Activated T-cell treated with anti-CD3 and anti-CD28 coated beads for 48 hours (primary cell): Measurements from ENCODE around the gene MYH14.

ENCODE experiments used
- DNase-seq: peaks from one replicate; pipeline ENCODE4 v3.0.0-alpha.2; 2020; ENCODE audit warnings: low read depth

MYH14 gene

DNA sequence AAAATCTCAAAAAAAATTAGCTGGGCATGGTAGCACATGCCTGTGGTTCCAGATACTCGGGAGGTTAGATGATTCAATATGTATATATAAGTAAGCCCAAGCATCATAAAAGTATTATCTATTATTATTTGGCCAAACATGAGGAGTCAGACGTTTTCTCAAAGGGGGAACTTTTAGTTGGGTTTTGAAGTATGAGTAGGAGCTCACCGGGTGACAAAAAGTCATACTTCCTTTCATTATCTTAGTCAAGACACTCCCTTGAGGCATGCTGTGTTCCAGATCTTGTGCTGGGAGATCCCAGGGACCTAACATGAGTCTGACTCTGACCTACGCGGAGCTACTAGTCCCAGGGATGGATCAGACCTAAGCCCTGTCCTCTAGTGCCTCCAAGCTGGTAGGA is 8.2 kb upstream of the MYH14 start:
- no peak for DNase-seq

DNA sequence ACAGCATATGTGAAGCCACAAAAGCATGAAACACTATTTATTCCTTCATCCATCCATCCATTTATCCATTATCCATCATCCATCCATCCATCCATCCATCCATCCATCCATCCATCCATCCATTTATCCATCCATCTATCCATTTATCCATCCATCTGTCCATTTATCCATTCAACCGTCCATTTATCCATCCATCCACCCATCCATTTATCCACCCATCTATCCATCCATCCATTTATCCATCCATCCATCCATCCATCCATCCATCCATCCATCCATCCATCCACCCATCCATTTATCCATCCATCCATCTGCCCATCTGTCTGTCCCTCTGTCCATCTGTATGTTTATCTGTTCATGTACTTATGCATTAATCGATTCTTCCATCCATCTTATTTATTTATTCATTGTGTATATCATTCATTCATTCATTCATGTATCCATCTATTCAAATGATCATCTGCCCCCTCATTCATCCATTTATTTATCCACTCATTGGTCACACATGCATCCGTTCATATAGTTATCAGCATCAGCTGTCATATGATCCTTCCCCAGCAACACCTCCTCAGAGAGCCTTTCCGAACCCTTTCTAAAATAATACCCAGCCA is 7.0 kb upstream of the MYH14 start:
- no peak for DNase-seq

- no peak for DNase-seq
Measured at GRCh38 chr19:50197348-50197747, 6.1 kb upstream of the MYH14 start.

- DNase-seq: no peak
Measured at GRCh38 chr19:50198431-50199258, 4.8 kb upstream of the MYH14 start.

- DNase-seq: no peak
Measured at GRCh38 chr19:50199259-50199555, 4.2 kb upstream of the MYH14 start.

DNA sequence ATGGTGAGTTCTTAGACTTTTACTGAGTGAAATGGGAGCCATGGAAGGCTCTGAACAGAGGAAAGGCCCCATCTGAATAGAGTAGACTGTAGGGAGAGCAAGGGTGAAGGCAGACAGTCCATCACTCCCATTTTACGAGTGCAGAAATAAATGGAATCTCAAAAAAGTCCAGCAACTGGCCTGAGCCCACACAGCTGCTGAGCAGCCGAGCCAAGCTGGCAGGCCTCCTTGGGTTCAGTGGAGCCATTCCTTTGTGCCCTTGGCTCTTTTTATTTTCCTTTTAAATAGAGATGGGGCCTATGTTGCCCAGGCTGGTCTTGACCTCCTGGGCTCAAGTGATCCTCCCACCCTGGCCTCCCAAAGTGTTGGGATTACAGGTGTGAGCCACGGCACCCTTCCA is 1.0 kb upstream of the MYH14 start:
- DNase-seq: no peak

DNA sequence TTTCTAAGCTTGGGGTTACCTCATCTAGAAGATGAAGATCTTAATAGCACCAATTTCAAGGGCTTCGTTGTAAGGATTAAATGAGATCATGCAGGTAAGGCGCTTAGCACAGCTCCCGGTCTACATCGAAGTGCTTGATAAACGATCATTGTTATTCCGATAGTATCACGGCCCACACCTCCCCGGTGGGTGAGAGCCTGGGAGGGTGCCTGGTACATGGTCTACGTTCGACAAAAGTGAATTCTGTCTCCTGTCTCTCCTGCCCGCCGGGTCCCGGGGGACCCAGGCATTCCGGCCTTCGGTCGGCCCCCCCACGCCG is 501 bp upstream of the MYH14 start:
- no peak for DNase-seq

GRCh38 chr19:50204081-50204428 is 633 bp downstream of the MYH14 start:
- DNase-seq: no peak

DNA sequence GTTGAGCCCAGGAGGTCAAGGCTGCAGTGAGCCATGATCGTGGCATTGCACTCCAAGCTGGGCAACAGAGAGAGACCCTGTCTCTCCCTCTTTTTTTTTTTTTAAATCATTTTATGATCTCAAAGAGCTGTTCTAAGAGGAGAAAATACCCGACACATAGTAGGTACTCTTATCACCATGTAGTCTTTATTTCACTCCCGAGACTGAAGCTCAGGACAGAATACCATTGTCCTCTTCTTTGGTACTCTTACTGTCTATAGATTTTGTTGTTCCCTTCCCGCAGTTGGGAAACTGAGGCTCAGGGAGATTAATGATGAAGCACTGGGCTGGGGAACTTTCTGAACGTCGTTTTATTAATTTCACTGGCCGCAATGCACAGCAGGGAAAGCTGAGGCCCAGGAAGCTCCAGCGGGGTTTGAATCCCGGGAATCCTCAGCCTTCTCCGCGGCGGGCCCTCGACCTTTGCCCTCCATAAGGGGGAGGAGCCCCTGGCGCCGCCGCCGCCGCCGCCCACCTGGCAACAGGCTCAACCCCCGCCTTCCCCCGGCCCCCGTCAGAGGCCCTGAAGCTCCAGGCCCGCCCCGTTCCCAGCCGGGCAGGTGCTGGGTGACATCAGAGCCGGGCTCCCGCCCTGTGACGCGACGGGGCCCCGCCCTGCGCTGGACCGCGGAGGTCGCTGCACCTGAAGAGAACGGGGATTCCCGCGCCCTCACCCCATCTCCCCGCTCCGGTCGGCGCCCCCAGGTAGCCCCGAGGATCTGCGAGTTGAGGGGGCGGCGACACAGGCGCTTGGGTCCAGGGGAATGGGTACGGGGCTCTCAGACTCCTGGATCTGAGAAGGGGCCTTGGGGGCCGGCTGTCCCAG is 1.6 kb downstream of the MYH14 start:
- DNase-seq: no peak

DNA sequence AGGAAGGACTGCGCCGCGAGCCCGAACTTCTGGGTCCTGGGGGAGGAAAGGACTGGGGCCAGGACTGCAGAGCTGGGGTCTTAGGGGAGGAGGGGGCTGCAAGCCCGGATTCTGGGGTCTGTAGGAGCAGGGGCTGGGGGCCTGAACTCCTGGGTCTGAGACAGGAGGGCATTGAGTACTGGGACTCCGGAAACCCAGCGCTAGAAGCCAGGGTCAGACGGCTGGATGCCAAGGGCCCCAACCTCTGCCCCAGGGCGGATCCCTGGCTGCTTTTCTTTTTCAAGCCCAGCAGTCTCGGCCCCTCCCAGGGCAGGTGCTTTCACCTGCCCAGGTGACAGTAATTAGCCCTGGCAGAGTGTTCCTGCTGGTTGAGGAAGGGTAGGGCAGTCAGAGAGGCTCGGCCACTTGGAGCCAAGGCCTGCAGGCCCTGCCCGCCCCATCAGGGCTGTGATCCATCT is 2.3 kb downstream of the MYH14 start:
- no peak for DNase-seq

- no peak for DNase-seq
Measured at GRCh38 chr19:50206191-50206590, 2.8 kb downstream of the MYH14 start.

- DNase-seq: no peak
Measured at GRCh38 chr19:50207730-50208129, 4.3 kb downstream of the MYH14 start.

DNA sequence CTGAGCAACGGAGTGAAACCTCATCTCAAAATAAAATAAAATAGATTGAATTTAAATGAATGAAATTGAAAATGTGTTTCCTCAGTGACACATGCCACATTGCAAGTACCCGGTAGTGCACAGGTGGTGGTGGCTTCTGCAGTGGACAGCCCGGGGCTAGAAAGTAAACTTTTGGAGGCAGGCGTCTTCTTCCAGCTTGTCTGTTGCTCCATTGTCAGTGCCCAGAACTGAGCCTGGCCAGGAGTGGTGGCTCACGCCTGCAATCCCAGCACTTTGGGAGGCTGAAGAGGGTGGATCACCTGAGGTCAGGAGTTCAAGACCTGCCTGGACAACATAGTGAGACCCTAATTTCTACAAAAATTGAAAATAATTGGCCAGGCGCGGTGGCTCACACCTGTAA is 5.7 kb downstream of the MYH14 start:
- DNase-seq: no peak

DNA sequence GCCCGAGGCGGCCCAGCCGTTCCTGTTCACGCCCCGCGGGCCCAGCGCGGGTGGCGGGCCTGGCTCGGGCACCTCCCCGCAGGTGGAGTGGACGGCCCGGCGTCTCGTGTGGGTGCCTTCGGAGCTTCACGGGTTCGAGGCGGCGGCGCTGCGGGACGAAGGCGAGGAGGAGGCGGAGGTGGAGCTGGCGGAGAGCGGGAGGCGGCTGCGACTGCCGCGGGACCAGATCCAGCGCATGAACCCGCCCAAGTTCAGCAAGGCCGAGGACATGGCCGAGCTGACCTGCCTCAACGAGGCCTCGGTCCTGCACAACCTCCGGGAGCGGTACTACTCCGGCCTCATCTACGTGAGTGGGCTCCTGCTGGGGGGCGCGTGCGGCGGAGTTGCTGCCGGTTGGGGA is 7.0 kb downstream of the MYH14 start:
- no peak for DNase-seq

GRCh38 chr19:50213925-50214324 is 10.5 kb downstream of the MYH14 start:
- DNase-seq: no peak

DNA sequence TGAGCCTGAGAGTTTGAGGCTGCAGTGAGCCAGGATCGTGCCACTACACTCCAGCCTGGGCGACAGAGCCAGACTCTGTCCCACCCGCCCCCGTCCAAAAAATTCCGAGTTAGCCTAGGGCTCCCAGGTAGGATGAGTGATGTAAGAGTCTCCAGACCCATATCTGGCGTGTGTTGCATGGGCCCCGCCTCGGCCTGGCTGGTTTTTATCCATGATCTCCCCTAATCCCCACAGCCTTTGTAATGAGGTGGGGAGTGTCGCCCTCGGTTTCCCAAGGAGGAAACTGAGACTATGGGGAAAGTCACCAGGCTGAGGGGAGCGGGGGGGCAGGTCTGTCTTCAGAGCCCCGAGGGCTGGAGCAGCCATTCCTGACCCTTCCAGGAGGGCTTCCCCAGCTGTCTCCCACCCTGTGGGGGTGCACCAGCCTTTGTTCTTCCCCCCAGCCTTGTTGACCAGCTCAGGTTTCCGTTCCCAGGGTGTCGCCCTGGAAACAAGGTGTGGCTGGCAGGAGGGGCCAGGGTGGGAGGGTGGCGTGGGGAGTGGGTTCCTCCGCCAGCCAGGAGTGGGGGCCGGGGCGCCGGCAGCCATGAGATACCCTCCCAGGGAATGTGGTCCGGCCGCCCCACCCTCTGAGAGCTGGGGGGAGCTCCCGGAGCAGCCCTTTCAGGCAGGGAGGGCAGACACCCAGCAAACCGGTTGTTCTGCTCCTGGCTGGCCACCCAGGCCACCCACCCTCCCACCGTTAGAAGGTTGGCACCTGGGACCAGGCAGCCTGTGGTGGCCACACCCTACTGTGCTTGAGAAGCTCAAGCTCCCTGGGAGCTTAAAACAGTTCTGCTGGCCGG is 11.5 kb downstream of the MYH14 start:
- DNase-seq: no peak

GRCh38 chr19:50215820-50216219 is 12.4 kb downstream of the MYH14 start:
- DNase-seq: no peak

DNA sequence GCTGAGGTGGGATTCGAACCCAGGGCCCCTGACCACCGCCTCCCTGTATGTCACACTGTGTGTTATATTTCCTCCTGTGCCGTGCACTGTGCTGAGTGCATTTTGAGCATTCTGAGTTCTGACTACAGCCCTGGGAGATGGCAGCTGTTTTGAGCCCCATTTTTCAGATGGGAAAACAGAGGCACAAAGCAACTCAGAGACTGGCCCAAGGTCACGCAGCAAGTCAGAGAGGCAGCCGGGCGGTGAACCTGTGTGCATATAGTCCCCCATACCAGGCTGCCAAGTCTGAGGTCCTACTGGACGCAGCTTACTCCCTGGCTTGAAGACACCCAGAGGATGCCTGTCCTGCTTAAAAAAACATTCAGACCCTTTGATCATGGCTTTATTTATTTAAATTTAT is 17.7 kb downstream of the MYH14 start:
- DNase-seq: no peak

DNA sequence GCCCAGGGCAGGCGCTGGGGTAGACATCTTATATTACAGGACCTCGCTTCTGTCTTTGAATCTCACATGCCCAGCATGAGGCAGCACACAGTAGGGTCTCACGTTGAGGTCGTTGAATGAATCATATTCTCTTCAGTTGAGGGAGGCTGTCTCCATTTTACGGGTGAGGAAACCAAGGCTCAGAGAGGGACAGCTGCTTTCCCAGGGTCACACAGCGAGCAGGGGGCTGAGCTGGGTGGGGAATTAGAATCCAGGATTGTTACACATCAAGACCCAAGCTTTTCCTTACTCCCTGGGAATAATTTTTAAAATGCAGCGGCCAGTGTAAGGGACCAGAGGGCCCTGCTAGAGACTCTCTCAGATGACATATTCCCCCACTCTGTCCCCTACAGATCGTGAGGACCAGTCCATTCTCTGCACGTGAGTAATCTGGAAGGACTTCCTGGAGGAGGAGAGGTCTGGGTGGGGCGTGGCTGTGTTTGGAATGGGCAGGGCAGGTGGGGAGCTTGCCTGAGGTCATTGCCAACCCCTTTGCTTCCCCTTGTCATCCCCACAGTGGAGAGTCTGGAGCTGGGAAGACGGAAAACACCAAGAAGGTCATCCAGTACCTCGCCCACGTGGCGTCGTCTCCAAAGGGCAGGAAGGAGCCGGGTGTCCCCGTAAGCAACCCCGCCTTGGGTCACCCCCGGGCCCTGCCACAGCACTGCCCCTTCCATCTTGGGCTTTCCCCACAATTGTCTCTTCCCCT is 19.4 kb downstream of the MYH14 start:
- DNase-seq: no peak

- no peak for DNase-seq
Measured at GRCh38 chr19:50223439-50223716, 20.0 kb downstream of the MYH14 start.

DNA sequence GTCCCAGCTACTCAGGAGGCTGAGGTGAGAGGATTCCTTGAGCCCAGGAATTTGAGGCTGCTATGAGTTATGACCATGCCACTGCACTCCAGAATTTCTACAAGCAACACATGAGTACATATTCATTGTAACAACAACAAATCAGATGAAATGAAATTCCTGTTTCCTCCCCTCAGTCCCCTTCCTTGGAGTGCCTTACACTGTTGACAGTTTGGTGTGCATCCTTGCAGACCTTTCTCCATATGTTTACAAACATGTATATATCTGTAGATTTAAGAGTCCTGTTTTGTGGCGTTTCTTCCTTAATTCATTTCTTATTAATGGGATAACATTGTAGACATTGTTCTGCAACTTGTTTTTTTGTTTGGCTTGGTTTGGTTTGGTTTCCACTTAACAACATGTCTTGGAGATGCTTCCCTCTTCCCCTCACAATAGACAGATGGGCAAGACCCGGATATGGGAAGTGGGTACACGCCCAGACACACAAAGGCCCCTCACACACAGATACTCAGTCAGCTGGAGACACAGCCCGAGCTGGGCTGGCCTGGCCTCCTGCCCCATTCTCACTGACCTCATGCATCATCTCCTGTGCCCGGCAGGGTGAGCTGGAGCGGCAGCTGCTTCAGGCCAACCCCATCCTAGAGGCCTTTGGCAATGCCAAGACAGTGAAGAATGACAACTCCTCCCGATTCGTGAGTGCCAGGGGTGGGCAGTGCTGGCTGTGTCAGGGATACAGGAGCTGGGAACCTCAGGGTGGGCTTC is 21.7 kb downstream of the MYH14 start:
- no peak for DNase-seq
